Epithelial cell of proximal tubule (primary cell): Measurements from ENCODE around the gene ATG4C. TPM values are rescaled to one million over a fixed set of nuclear protein-coding genes. Genes with fewer than 3 reads are reported as not detected.

Source experiments
- DNase-seq: peaks from one replicate; pipeline ENCODE4 v3.0.0-alpha.2; 2011; ENCODE audit warnings: low read depth
- H3K4me3 ChIP-seq: 2 replicates; pipeline ENCODE4 v1.5.1; 2011; ENCODE audit warnings: low read depth, mild to moderate bottlenecking, low read length
- CTCF ChIP-seq: conservative IDR thresholded peaks from 2 replicates; pipeline ENCODE4 v1.5.1; 2012; ENCODE audit warnings: low read depth, mild to moderate bottlenecking, low read length
- total RNA-seq: library from RNA; depleted of rRNA; stranded (reverse); fragments of >200 nt; gene quantifications from 2 replicates; pipeline ENCODE4 v1.2.3, GENCODE V29; 2015

Gene ATG4C
- total RNA-seq, 1 donor from 2014 or later, result 7.1 TPM

GRCh38 chr1:62840555-62840954 is 56.6 kb downstream of the ATG4C start:
- TF ChIP-seq CTCF, result no peak
- H3K4me3 ChIP-seq, result no peak overlapping the region
- DNase-seq, result no peak

DNA sequence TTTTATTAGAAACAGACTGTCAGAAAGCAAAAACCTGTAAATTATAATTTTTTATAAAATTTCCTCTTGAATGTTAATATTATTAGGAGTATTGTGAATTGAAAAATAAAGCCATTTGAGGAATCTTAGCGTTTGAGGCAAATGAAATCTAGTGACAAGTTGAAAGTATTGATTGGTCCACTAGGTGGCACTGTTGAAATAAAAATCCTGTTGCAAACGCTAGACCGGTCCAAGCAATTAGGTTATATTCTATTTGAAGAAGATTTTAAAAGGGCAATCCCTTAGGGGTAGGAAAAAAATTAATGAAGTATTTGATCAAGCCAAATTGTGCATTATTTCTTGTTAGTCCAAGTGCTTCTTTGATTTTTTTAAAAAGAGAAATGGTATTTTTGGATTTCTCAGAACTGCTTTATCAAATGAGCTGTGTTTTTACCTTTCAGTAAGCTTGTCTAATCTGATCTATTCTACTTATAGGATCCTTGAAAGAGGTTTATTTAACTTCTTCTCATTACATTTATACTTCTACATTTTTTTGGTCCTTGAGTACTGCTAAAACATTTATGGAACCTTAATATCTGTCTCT is 57.7 kb downstream of the ATG4C start:
- peak; percentile 70 for TF ChIP-seq CTCF
- no peak overlapping the region for H3K4me3 ChIP-seq
- peak; percentile 9 for DNase-seq

GRCh38 chr1:62844030-62844429 is 60.1 kb downstream of the ATG4C start:
- no peak for DNase-seq
- no peak for TF ChIP-seq CTCF
- no peak overlapping the region for H3K4me3 ChIP-seq

GRCh38 chr1:62849031-62849430 is 65.1 kb downstream of the ATG4C start:
- H3K4me3 ChIP-seq, result no peak overlapping the region
- no peak for DNase-seq
- peak; percentile 45 for TF ChIP-seq CTCF

DNA sequence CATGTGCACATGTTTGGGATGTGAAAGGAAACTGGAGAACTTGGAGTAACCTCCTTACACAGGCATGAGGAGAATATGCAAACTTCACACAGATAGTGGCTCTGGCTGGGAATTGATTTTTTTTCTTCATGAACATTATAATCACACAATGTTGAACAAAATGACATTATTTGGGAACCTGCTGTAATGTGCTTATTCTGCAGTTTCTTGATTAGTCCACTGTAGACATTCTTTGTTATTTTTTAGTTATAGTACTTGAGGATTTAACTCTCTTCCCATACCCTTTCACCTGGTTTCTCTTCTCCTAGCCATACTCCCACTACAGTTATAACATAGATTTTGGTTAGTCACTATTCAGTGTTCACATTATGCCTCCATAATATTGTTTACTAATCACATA is 68.3 kb downstream of the ATG4C start:
- no peak for DNase-seq
- no peak for TF ChIP-seq CTCF
- no peak overlapping the region for H3K4me3 ChIP-seq

DNA sequence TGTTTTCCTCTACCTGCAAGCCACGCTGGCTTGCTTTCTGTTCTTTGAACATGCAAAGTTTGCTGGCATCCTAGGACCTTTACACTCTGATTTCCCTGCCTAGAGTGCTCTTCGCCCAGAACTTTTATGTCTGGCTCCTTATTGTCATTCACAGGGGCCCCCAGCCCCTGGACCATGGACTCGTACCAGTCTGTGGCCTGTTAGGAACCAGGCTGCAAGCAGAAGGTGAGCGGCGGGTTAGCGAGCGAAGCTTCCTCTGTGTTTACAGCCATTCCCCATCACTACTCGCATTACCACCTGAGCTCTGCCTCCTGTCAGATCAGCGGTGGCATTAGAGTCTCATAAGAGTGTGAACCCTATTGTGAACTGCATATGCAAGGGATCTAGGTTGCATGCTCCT is 73.0 kb downstream of the ATG4C start:
- no peak for DNase-seq
- no peak overlapping the region for H3K4me3 ChIP-seq
- TF ChIP-seq CTCF, result no peak

DNA sequence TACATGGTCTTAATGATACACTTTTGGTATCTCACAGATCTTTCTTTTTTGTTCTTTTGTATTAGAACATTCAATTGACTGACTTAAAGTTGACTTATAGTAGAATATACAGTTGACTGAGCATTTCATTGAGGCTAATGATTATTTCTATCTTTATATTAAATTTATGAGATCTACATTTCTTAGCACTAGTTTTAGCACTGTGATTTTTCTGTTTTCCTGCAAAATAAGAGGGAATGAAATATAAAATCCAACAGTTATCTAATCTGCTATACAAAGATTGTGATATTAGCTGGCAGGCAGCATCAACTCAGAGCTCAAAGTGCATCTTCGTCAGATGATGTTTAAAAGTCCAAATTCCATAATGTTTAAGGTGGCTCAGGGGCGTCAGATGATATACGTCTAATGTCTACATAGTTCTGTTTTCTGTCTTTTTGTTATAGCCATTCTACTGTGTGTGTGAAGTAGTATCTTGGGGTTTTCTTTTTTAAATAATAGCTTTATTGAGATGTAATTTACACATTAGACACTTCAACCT is 85.4 kb downstream of the ATG4C start:
- no peak overlapping the region for H3K4me3 ChIP-seq
- no peak for DNase-seq
- TF ChIP-seq CTCF, result no peak
